Loucy (cell line): ENCODE measurements around the gene IQCH.

ENCODE experiments used
- EZH2phosphoT487 ChIP-seq: fragments of 200-600 bp; IDR thresholded peaks from 2 replicates; pipeline ENCODE4 v1.6.1; 2018; ENCODE audit warnings: antibody characterized with exemption, mild to moderate bottlenecking, moderate library complexity, borderline replicate concordance
- TF ChIP-seq, protein P1 (sequence below): fragments of 200-600 bp; sonication (generic); conservative IDR thresholded peaks from 2 replicates; pipeline ENCODE4 v1.5.1; 2014; ENCODE audit warnings: mild to moderate bottlenecking, antibody characterized with exemption, low read length

GRCh38 chr15:67505675-67506572 lies 251.3 kb downstream of the IQCH start:
- TF ChIP-seq, protein P1, sequence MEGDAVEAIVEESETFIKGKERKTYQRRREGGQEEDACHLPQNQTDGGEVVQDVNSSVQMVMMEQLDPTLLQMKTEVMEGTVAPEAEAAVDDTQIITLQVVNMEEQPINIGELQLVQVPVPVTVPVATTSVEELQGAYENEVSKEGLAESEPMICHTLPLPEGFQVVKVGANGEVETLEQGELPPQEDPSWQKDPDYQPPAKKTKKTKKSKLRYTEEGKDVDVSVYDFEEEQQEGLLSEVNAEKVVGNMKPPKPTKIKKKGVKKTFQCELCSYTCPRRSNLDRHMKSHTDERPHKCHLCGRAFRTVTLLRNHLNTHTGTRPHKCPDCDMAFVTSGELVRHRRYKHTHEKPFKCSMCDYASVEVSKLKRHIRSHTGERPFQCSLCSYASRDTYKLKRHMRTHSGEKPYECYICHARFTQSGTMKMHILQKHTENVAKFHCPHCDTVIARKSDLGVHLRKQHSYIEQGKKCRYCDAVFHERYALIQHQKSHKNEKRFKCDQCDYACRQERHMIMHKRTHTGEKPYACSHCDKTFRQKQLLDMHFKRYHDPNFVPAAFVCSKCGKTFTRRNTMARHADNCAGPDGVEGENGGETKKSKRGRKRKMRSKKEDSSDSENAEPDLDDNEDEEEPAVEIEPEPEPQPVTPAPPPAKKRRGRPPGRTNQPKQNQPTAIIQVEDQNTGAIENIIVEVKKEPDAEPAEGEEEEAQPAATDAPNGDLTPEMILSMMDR: no peak
- TF ChIP-seq EZH2phosphoT487: no peak
